ENCODE results near the gene EFCAB6. TPM values are rescaled to one million over a fixed set of nuclear protein-coding genes. Genes with fewer than 3 reads are reported as not detected.

EFCAB6 gene
- total and polyA plus RNA-seq, 2 of the 13 experiments (the other 11 are each of a cell fraction or from before 2014, with no cell fraction given) = not detected

DNA sequence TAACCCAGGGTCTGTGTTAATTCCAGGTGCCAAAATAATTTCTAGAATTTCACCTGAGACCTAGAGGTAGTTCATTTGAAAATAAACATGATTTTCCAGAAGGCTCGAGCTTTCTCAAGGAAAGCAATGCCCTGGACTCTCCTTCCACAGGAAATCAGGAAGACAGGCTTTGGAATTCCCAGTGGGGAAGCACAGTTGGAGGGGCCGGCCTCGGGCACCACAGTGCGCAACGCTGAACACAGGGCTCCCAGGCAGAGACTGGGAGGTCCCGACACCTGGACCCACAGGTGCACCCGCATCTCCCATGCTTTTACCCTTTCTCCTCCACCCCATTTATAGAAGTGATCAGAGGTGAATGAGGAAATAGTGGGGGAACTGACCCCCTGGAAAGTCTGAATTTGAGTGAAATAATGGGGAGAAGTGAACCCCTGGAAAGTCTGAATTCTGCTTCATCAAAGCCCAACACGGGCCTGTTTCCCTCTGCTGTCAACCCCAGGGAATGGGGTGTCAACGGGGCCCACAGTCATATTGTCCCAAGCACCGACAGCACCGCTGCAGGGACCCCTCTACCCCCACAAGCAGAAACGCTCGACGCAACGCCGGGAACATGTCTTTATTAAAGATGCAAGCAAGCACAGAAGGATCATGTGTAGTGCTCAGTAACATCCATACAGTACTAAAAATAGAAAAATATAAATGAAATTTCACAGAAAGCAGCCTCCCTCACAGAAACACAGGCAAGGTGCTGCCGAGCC is 12.0 kb upstream of the EFCAB6 start (continued):
- TF ChIP-seq ZNF788 (CRISPR knock-in tag; IDR thresholded peaks at IDR 0.05; ENCODE audit: borderline replicate concordance) = no peak
- no peak for TF ChIP-seq ZNF773 (CRISPR knock-in tag; IDR thresholded peaks at IDR 0.05; ENCODE audit: borderline replicate concordance)
- TF ChIP-seq MBD4 (IDR thresholded peaks at IDR 0.05; ENCODE audit: borderline replicate concordance, low read length) = no peak
- TF ChIP-seq BRCA1 (CRISPR knock-in tag; IDR thresholded peaks at IDR 0.05) = no peak
- TF ChIP-seq ZNF138 (CRISPR knock-in tag; IDR thresholded peaks at IDR 0.05; ENCODE audit: low read depth) = no peak
- TF ChIP-seq CBX1 (IDR thresholded peaks at IDR 0.05; ENCODE audit: low read depth) = no peak
- TF ChIP-seq ZNF703 (CRISPR knock-in tag; IDR thresholded peaks at IDR 0.05; ENCODE audit: borderline replicate concordance) = no peak

DNA sequence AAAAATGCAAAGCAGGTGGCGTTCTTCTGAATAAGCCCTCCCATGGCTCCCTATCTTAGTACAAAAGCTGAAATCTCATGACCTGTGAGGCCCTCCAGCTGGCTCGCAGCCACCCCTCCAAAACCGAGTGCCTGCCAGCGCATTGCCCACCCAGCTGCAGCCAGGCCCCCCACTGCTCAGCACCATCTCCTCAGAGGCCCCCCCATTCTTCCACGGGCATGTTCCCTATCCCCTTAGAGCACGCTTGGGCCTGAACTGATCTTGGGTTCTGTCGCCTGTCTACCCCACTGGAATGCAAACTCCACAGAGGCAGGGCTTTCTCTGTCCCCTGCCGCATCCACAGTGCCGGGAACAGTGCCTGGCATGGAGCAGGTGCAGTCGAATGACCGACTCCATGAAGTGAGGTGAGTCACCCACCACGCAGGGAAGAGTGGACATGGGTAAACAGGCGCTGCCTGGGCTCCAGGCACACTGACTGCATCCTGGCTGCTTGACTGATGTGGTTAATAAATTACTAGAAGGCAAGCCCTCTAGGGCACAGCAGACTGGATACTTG is 11.3 kb upstream of the EFCAB6 start:
- POLR2A ChIA-PET = no interaction called here
- Histone ChIP-seq H2AFZ (ENCODE audit: low read length) (no peak overlapping the region), H3K4me2 (ENCODE audit: low read depth, low read length) (no peak overlapping the region), H3K79me2 (ENCODE audit: insufficient read depth, low read length) (no peaks in the 10 kb centered on the region), H3K9ac (ENCODE audit: insufficient read depth, low read depth, low read length) (no peak overlapping the region), H3K9me3 (ENCODE audit: low read length) (no peaks in the 10 kb centered on the region), H3K36me3 (replicated peaks in 1 of 2; ENCODE audit: control insufficient read depth in 1 of 2, insufficient read depth in 2 of 2, low read length in 2 of 2) (no peaks in the 10 kb centered on the region), H3K27me3 (ENCODE audit: control insufficient read depth in 1 of 2, insufficient read depth in 2 of 2, low read length in 2 of 2) (peaks cover 1 to 59% of the 10 kb centered on the region in 2 experiments; a peak in 4 of 5 replicates), H3K27ac (ENCODE audit: extremely low read length, insufficient read depth, low read length) (no peak overlapping the region), H3K4me3 (replicated peaks in 1 of 3; ENCODE audit: insufficient read depth in 1 of 3, low read depth in 2 of 3, low read length in 3 of 3) (no peak overlapping the region), H4K20me1 (ENCODE audit: insufficient read depth, low read length) (no peaks in the 10 kb centered on the region), H3K4me1 (ENCODE audit: insufficient read depth, low read length) (peaks cover 12% of the 10 kb centered on the region)
- FAIRE-seq (no peak), ATAC-seq (peak; percentile 96), DNase-seq (ENCODE audit: low spot score) (peak; percentile 61)
- intact Hi-C loops (cut with micrococcal nuclease; ENCODE audit: unreplicated experiment) = no loop called here
- in situ Hi-C loops (cut with HindIII; ENCODE audit: extremely low pct_ligation_motif_present, low pct_unique_long_range_greater_than_20kb) = no loop called here
- no TSS peak for BruUV-seq (replicated peaks)
- CTCF ChIA-PET (ENCODE audit: low intra/inter-chr PET ratio, low total read pairs) = no interaction called here
- 17% methylated on average over 11 of the region's 13 CpGs for WGBS (ENCODE audit: low lambda C conversion rate)
- peak; percentile 38 for TF ChIP-seq SKI (IDR thresholded peaks at IDR 0.05; ENCODE audit: partially characterized antibody)
- TF ChIP-seq ZNF121 (CRISPR knock-in tag; IDR thresholded peaks at IDR 0.05) = no peak
- TF ChIP-seq ETV5 (CRISPR knock-in tag; IDR thresholded peaks at IDR 0.05; ENCODE audit: borderline replicate concordance) = peak; percentile 25; the same call in 1 of the 2 replicates
- 0 out of 2 replicates have a peak, but pooled peaks have one; percentile 24 for TF ChIP-seq POGZ (CRISPR knock-in tag; IDR thresholded peaks at IDR 0.05)
- 0 out of 2 replicates have a peak, but pooled peaks have one; percentile 15 for TF ChIP-seq MED1 (CRISPR knock-in tag; IDR thresholded peaks at IDR 0.05)
- peak; percentile 79; the same call in 1 of the 2 replicates for TF ChIP-seq FOXO1 (CRISPR knock-in tag; IDR thresholded peaks at IDR 0.05)
- peak; percentile 10; the same call in 1 of the 2 replicates for TF ChIP-seq RARA (CRISPR knock-in tag; IDR thresholded peaks at IDR 0.05)
- 0 out of 2 replicates have a peak, but pooled peaks have one; percentile 28 for TF ChIP-seq ZNF644 (CRISPR knock-in tag; IDR thresholded peaks at IDR 0.05; ENCODE audit: low read depth)
- TF ChIP-seq, protein P1, sequence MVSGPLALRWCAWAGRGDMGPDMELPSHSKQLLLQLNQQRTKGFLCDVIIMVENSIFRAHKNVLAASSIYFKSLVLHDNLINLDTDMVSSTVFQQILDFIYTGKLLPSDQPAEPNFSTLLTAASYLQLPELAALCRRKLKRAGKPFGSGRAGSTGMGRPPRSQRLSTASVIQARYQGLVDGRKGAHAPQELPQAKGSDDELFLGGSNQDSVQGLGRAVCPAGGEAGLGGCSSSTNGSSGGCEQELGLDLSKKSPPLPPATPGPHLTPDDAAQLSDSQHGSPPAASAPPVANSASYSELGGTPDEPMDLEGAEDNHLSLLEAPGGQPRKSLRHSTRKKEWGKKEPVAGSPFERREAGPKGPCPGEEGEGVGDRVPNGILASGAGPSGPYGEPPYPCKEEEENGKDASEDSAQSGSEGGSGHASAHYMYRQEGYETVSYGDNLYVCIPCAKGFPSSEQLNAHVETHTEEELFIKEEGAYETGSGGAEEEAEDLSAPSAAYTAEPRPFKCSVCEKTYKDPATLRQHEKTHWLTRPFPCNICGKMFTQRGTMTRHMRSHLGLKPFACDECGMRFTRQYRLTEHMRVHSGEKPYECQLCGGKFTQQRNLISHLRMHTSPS (CRISPR knock-in tag; IDR thresholded peaks at IDR 0.05; ENCODE audit: low read depth) = peak; percentile 53; the same call in 1 of the 2 replicates
- TF ChIP-seq HMG20A (CRISPR knock-in tag; IDR thresholded peaks at IDR 0.05; ENCODE audit: borderline replicate concordance) = peak; percentile 38; the same call in 1 of the 2 replicates
- no peak for TF ChIP-seq ZFY (CRISPR knock-in tag; IDR thresholded peaks at IDR 0.05)
- TF ChIP-seq SPEN (CRISPR knock-in tag; IDR thresholded peaks at IDR 0.05; ENCODE audit: low read depth) = 0 out of 2 replicates have a peak, but pooled peaks have one; percentile 38

Measured in HepG2 (cell line).